Measurements from ENCODE around the gene PRM1. TPM values are rescaled to one million over a fixed set of nuclear protein-coding genes. Genes with fewer than 3 reads are reported as not detected.

The PRM1 gene
- total and polyA plus RNA-seq, 2 of the 13 experiments (the other 11 are each of a cell fraction or from before 2014, with no cell fraction given): not detected

DNA sequence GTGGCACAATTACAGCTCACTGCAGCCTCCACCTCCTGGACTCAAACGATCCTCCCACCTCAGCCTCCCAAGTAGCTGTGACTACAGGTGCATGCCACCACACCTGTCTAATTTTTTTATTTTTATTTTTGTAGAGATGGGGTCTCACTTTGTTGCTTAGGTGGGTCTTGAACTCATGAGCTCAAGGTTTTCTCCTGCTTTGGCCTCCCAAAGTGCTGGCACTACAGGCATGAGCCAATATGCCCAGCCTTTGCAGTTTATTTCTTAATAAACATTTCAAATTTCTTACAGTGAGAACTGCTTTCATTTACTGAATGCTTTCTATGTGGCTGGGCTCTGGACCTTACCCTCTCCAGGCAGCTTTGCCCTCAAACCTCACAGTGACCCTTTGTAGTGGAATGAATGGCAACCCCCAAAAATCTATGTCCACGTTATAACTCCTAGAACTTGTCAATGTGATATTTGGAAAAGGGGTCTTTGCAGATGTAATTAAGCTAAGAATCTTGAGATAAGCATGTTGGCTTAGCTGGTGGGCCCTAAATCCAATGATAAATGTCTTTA is 10.4 kb downstream of the PRM1 start (continued):
- TF ChIP-seq, protein P1, sequence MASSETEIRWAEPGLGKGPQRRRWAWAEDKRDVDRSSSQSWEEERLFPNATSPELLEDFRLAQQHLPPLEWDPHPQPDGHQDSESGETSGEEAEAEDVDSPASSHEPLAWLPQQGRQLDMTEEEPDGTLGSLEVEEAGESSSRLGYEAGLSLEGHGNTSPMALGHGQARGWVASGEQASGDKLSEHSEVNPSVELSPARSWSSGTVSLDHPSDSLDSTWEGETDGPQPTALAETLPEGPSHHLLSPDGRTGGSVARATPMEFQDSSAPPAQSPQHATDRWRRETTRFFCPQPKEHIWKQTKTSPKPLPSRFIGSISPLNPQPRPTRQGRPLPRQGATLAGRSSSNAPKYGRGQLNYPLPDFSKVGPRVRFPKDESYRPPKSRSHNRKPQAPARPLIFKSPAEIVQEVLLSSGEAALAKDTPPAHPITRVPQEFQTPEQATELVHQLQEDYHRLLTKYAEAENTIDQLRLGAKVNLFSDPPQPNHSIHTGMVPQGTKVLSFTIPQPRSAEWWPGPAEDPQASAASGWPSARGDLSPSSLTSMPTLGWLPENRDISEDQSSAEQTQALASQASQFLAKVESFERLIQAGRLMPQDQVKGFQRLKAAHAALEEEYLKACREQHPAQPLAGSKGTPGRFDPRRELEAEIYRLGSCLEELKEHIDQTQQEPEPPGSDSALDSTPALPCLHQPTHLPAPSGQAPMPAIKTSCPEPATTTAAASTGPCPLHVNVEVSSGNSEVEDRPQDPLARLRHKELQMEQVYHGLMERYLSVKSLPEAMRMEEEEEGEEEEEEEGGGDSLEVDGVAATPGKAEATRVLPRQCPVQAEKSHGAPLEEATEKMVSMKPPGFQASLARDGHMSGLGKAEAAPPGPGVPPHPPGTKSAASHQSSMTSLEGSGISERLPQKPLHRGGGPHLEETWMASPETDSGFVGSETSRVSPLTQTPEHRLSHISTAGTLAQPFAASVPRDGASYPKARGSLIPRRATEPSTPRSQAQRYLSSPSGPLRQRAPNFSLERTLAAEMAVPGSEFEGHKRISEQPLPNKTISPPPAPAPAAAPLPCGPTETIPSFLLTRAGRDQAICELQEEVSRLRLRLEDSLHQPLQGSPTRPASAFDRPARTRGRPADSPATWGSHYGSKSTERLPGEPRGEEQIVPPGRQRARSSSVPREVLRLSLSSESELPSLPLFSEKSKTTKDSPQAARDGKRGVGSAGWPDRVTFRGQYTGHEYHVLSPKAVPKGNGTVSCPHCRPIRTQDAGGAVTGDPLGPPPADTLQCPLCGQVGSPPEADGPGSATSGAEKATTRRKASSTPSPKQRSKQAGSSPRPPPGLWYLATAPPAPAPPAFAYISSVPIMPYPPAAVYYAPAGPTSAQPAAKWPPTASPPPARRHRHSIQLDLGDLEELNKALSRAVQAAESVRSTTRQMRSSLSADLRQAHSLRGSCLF (CRISPR knock-in tag; IDR thresholded peaks at IDR 0.05; ENCODE audit: borderline replicate concordance): no peak
- TF ChIP-seq ZNF510 (CRISPR knock-in tag; IDR thresholded peaks at IDR 0.05; ENCODE audit: low read depth) (no peak), ZNF556 (CRISPR knock-in tag; IDR thresholded peaks at IDR 0.05; ENCODE audit: borderline replicate concordance) (0 out of 2 replicates have a peak, but pooled peaks have one; percentile 45), ZNF782 (CRISPR knock-in tag; IDR thresholded peaks at IDR 0.05; ENCODE audit: borderline replicate concordance) (no peak), DBP (CRISPR knock-in tag; IDR thresholded peaks at IDR 0.05; ENCODE audit: not compliant biosample characterization) (no peak), KDM5B (CRISPR knock-in tag; IDR thresholded peaks at IDR 0.05; ENCODE audit: borderline replicate concordance) (0 out of 2 replicates have a peak, but pooled peaks have one; percentile 19), RNF219 (CRISPR knock-in tag; IDR thresholded peaks at IDR 0.05) (no peak), SCMH1 (CRISPR knock-in tag; IDR thresholded peaks at IDR 0.05; ENCODE audit: borderline replicate concordance) (no peak), ZNF281 (CRISPR knock-in tag; IDR thresholded peaks at IDR 0.05; ENCODE audit: borderline replicate concordance) (peak; percentile 59; the same call in 1 of the 2 replicates), AGO2 (optimal IDR thresholded peaks at IDR 0.05; ENCODE audit: low read depth, low read length) (no peak), SALL1 (CRISPR knock-in tag; IDR thresholded peaks at IDR 0.05) (no peak; the same call in 1 of the 2 replicates), ZBTB39 (CRISPR knock-in tag; IDR thresholded peaks at IDR 0.05) (no peak), KDM6A (CRISPR knock-in tag; IDR thresholded peaks at IDR 0.05; ENCODE audit: low read depth) (peak; percentile 26; the same call in 1 of the 2 replicates)
- TF ChIP-seq, protein P2, sequence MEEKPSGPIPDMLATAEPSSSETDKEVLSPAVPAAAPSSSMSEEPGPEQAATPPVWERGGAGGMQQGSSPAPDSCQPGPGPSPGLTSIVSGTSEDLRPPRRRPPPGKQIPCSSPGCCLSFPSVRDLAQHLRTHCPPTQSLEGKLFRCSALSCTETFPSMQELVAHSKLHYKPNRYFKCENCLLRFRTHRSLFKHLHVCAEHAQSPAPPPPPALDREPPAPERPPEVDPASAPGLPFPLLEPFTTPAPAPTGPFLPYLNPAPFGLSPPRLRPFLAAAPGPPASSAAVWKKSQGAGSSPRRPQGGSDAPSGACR (CRISPR knock-in tag; IDR thresholded peaks at IDR 0.05): no peak
